ENCODE results near the gene DACH1. TPM values are rescaled to one million over a fixed set of nuclear protein-coding genes. Genes with fewer than 3 reads are reported as not detected.

The DACH1 gene
- total and polyA plus RNA-seq, 2 experiments from 2014 or later: 1.3 to 6.5 TPM

DNA sequence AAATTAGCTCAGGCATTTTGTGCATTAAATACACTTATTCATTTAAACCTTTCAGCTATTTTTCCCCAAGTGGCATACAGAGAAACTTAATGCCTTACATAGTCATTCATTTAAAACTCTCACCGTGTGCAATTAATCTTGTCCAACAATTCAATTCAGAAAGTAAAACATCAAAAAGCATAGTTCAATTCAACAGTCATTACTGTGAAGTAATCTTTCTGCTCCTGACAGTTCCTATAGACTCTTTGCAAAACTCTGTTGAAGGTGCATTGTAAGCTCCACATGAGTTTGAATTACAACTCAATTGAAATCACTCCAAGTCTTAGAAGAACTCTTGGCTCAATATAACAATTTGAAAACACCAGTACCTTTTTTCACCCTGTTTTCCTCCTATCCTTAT, 228.3 kb downstream of the DACH1 start:
- Histone ChIP-seq H3K27ac (no peak overlapping the region), H3K79me2 (no peaks in the 10 kb centered on the region), H3K36me3 (replicated peaks; ENCODE audit: insufficient read depth, low read depth) (no peaks in the 10 kb centered on the region), H3K4me3 (no peak overlapping the region), H3K9me3 (ENCODE audit: low read depth) (no peaks in the 10 kb centered on the region), H3K4me1 (ENCODE audit: insufficient read depth) (peaks cover 3% of the 10 kb centered on the region), H3K4me2 (no peak overlapping the region), H3K9me2 (replicated peaks; ENCODE audit: insufficient read depth) (no peaks in the 10 kb centered on the region), H3K27me3 (no peaks in the 10 kb centered on the region), H4K20me1 (ENCODE audit: insufficient read depth, poor library complexity, severe bottlenecking) (no peaks in the 10 kb centered on the region), H2AFZ (no peak overlapping the region)
- no peak for DNase-seq (ENCODE audit: low spot score)
- 54% methylated on average over 1 of the region's 1 CpG for WGBS (ENCODE audit: low lambda C conversion rate, missing lambda C conversion rate)
- TF ChIP-seq EZH2phosphoT487 (IDR thresholded peaks at IDR 0.05; ENCODE audit: low read depth, severe bottlenecking, unreplicated experiment): no peak
- TF ChIP-seq, protein P1, sequence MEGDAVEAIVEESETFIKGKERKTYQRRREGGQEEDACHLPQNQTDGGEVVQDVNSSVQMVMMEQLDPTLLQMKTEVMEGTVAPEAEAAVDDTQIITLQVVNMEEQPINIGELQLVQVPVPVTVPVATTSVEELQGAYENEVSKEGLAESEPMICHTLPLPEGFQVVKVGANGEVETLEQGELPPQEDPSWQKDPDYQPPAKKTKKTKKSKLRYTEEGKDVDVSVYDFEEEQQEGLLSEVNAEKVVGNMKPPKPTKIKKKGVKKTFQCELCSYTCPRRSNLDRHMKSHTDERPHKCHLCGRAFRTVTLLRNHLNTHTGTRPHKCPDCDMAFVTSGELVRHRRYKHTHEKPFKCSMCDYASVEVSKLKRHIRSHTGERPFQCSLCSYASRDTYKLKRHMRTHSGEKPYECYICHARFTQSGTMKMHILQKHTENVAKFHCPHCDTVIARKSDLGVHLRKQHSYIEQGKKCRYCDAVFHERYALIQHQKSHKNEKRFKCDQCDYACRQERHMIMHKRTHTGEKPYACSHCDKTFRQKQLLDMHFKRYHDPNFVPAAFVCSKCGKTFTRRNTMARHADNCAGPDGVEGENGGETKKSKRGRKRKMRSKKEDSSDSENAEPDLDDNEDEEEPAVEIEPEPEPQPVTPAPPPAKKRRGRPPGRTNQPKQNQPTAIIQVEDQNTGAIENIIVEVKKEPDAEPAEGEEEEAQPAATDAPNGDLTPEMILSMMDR (IDR thresholded peaks at IDR 0.05; ENCODE audit: poor library complexity): no peak
- TF ChIP-seq EZH2 (IDR thresholded peaks at IDR 0.05; ENCODE audit: borderline replicate concordance): no peak

DNA sequence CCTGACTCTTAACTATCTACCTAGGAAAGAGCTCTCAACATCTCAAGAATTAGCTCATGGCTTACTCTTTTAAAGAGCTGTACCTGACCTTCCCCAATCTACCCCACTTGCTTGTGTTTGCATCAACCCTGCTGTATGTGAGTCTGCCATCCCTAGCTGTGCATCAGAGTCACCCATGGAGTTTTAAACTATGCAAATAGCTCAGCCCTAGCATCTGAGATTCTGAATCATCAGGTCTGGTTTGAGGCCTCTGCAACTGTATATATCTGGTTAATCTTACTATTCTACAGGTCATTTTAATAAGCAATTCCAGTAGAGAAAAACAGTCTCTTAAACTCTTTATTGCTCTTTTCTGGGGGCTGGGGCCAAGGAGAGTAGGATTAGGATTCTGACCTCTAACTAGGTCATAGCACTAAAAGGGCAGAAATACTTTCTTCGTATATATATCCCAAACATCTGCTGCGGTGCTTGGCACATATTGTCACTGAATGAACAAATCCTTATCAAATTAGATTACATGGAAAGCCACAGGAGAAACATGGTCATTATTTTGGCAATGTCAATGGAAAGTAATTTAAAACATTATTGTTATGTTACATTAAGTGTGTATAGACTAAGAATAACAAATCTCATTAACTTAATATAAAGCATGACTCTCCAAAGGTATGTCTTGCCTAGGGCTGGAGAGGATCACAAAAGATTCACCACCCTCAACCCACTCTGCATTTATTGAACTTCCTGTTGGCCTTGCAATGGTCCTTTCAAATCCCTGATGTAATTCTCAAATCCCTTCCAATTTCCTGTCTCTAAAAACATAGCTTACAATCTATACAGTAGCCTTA, 232.2 kb downstream of the DACH1 start:
- Histone ChIP-seq H4K20me1 (ENCODE audit: insufficient read depth, poor library complexity, severe bottlenecking) (no peaks in the 10 kb centered on the region), H3K4me2 (no peak overlapping the region), H3K79me2 (no peaks in the 10 kb centered on the region), H3K9me2 (replicated peaks; ENCODE audit: insufficient read depth) (no peaks in the 10 kb centered on the region), H3K36me3 (replicated peaks; ENCODE audit: insufficient read depth, low read depth) (no peaks in the 10 kb centered on the region), H3K27ac (no peak overlapping the region), H3K4me3 (no peak overlapping the region), H3K4me1 (ENCODE audit: insufficient read depth) (peaks cover 3% of the 10 kb centered on the region), H2AFZ (no peak overlapping the region), H3K27me3 (no peaks in the 10 kb centered on the region), H3K9me3 (ENCODE audit: low read depth) (no peaks in the 10 kb centered on the region)
- 76% methylated on average over 2 of the region's 2 CpGs for WGBS (ENCODE audit: low lambda C conversion rate, missing lambda C conversion rate)
- TF ChIP-seq, protein P1 (IDR thresholded peaks at IDR 0.05; ENCODE audit: poor library complexity): no peak
- no peak for TF ChIP-seq EZH2phosphoT487 (IDR thresholded peaks at IDR 0.05; ENCODE audit: low read depth, severe bottlenecking, unreplicated experiment)
- no peak for TF ChIP-seq EZH2 (IDR thresholded peaks at IDR 0.05; ENCODE audit: borderline replicate concordance)
- DNase-seq (ENCODE audit: low spot score): no peak

DNA sequence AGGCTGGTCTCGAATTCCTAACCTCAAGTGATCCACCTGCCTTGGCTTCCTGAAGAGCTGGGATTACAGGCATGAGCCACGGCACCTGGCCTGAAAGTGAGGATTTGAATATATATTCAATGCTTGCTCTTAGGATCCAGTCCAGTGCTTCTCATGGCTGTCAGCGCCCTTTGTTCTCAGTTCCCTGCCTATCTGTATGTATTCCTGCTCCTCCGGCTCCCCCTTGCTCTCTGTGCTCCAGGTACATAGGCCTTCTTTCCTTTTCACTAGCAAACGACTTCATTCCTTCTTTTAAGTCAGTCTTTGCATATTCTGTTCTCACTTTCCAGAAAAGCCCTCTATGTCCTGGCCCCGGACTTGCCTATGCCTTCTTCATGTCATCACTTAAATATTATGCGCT, 232.8 kb downstream of the DACH1 start:
- no peak for DNase-seq (ENCODE audit: low spot score)
- Histone ChIP-seq H3K9me2 (replicated peaks; ENCODE audit: insufficient read depth) (no peaks in the 10 kb centered on the region), H2AFZ (no peak overlapping the region), H3K27ac (no peak overlapping the region), H3K27me3 (no peaks in the 10 kb centered on the region), H3K4me3 (no peak overlapping the region), H3K36me3 (replicated peaks; ENCODE audit: insufficient read depth, low read depth) (no peaks in the 10 kb centered on the region), H3K79me2 (no peaks in the 10 kb centered on the region), H3K9me3 (ENCODE audit: low read depth) (no peaks in the 10 kb centered on the region), H4K20me1 (ENCODE audit: insufficient read depth, poor library complexity, severe bottlenecking) (no peaks in the 10 kb centered on the region), H3K4me2 (no peak overlapping the region), H3K4me1 (ENCODE audit: insufficient read depth) (peaks cover 3% of the 10 kb centered on the region)
- no peak for TF ChIP-seq EZH2phosphoT487 (IDR thresholded peaks at IDR 0.05; ENCODE audit: low read depth, severe bottlenecking, unreplicated experiment)
- no peak for TF ChIP-seq EZH2 (IDR thresholded peaks at IDR 0.05; ENCODE audit: borderline replicate concordance)
- TF ChIP-seq, protein P1 (IDR thresholded peaks at IDR 0.05; ENCODE audit: poor library complexity): no peak
- WGBS (ENCODE audit: low lambda C conversion rate, missing lambda C conversion rate): 91% methylated on average over 7 of the region's 7 CpGs

Data from hepatocyte (in vitro differentiated cells).